HG02642 (cell line): Measurements from ENCODE around the gene ANXA2.

Experiments
- ATAC-seq: cut with Tn5 transposase; IDR thresholded peaks from one replicate; pipeline ENCODE4 v1.9.1; 2021; ENCODE audit warnings: mild to moderate bottlenecking; ENCODE audit not compliant: unreplicated experiment, poor library complexity

Gene ANXA2

DNA sequence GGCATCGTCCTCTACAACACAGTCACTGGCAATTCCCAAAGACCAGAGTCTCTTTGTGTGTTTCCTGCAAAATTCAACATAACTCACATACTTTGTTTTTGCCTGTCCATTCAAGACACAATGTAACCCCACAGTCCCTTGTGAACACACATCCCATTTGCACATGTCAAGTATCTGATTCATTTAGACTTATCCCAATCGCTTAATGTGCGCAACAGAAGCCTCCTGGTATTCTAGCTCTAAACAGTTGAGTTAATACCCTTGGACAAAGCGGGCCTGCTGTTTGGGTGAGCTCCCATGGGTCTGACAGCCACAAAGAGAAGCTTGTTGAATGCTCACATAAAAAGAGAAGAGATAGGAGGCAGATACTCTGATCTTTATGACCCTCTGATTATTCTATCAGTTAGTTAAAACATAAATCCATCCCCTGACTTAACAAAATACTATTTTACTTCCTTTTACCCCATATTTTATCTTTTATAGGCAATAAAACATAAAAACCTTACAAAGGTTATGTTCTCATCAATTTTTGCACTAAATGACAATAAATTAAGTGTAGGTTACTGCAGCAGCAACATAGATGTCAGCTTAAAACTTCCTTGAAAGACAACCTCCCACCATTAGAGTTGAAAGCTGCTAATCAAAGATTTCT is 79.4 kb downstream of the ANXA2 start:
- no peak for ATAC-seq

DNA sequence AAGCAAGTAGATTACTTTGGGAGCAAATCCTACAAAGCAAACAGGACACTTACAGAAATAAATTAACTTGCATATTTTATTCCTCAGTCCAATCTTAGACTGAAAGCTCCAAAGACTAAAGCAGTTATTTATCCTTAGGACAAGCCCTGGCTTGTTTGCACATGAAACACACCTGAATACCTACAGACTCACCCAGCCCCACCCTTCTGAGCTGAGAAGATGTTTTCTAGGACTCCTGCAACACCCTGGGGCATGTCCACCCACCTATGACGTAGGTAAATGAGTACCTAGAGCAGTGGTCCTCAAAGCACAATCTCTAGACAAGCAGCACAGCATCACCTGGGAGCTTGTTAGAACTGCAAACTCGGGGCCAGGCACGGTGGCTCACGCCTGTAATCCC is 80.8 kb downstream of the ANXA2 start:
- no peak for ATAC-seq

DNA sequence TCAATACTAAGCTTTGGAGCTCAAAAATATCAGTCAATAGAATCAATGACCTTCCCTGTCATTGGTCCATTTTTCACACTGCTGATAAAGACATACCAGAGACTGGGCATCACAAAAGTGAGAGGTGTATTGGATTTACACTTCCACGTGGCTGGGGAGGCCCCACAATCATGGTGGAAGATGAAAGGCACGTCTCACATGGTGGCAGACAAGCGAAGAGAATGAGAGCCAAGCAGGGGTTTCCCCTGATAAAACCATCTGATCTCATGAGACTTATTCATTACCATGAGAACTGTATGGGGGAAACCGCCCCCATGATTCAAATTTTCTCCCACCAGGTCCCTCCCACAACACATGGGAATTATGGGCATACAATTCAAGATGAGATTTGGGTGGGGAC is 81.9 kb downstream of the ANXA2 start:
- no peak for ATAC-seq

DNA sequence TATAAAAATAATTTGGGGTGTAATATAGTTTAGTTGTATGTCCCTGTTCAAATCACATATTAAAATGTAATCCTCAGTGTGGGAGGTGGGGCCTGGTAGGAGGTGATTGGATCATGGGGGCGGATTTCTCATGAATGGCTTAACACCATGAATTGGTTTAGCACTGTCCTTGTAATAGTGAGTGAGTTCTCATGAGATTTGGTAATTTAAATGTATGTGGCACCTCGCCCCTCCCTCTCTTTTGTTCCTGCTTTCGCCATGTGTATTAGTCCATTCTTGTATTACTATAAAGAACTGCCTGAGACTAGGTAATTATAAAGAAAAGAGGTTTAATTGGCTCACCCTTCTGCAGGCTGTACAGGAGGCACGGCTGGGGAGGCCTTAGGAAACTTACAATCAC is 83.9 kb downstream of the ANXA2 start:
- ATAC-seq = no peak

DNA sequence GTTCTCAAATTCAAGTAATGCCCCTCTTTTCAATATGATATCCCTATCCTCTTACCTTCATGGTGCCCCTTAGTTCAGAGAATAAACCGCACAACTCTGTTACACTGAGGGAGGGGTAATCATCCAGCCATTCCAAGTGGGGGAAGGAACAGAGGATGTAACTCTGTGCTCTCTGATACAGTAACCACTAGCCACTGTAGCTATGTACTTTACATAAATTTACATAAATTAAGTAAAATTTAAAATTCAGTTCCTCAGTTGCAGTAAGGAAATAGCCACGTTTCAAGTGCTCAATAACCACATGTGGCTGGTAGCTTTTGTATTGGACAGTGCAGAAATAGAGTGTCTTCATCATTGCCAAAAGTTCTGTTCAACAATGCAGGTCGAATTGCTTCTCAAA is 90.8 kb downstream of the ANXA2 start:
- no peak for ATAC-seq

DNA sequence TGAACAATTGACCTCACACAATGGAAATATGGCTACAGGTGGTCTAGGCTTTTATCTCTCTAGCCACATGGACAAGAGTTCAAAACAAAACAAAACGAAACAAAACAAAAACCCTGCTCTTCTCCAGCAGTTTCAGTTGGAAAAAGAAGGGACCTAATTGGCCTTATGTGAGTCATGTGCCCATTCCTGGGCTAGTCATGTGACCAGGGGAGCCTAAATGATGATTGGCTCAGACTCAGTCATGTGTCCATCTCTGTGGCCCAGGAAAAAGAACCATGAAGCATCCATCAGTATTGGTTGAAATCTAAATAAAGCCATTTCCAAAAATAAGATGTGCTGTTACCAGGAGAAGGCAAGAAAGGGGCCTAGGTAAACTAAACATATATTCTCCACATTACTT is 96.8 kb downstream of the ANXA2 start:
- ATAC-seq = no peak

DNA sequence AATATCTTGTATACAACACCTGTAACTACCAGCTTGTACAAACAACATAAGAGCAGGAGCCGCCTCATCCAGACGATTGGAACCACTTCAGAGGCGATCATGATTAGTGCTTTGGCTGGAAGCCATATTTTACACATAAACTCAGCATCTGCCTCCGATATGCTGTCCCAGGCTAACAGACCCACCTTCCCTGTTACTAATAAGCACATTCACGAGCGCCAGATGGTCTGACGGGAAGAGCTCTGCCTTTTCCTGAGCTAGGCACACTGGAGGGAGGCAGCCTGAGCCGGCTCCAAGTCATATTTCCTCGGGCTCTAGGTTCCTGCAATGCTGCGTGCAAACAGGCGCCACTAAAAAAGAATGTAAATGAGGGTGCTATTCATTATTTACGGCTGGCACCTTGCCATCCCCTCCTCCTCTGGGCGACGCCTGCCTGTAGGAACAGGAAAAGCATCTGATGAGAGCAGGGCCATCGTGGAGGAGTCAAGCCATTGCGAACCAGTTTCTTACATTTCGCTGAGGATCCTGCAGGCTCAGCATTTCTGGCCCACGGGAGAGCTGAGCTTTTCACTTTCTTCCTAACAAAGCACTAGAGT is 98.2 kb downstream of the ANXA2 start:
- ATAC-seq = no peak
